Transverse colon (tissue), 3 donors: ENCODE data around the gene MYH14.

Source experiments
- CTCF ChIP-seq, 5 experiments: fragments of 200-600 bp in 3 of 5; fragments of 450-650 bp in 2 of 5; sonication (generic) in 3 of 5; IDR thresholded peaks; 1 replicate in 2 of 5; 2 replicates in 3 of 5; pipeline ENCODE4 v1.5.1; 2016 to 2017; ENCODE audit warnings: antibody characterized with exemption in 5 of 5, inconsistent platforms in 3 of 5, mild to moderate bottlenecking in 2 of 5, moderate library complexity in 1 of 5
- POLR2A ChIP-seq: fragments of 450-650 bp; IDR thresholded peaks from one replicate; pipeline ENCODE4 v1.6.1; 2016; ENCODE audit warnings: antibody characterized with exemption, mild to moderate bottlenecking, moderate library complexity

GRCh38 chr19:50300814-50301606 is 97.6 kb downstream of the MYH14 start:
- TF ChIP-seq CTCF (IDR thresholded peaks at IDR 0.05) (no peak), POLR2A (no peak)
